Stomach (tissue), 4 donors: ENCODE measurements around the gene MOB3B.

Experiments used
- POLR2A ChIP-seq, 4 donors: fragments of 450-650 bp; IDR thresholded peaks; one replicate each; pipeline ENCODE4 v1.6.1; 2016; ENCODE audit warnings: antibody characterized with exemption in 4 of 4, control low read depth in 2 of 4, mild to moderate bottlenecking in 1 of 4, moderate library complexity in 1 of 4
- TF ChIP-seq, protein P1 (sequence below), 7 experiments: fragments of 450-650 bp in 4 of 7; fragments of 200-600 bp in 3 of 7; sonication (generic) in 3 of 7; IDR thresholded peaks; one replicate each; pipeline ENCODE4 v1.5.1; 2016 to 2019; ENCODE audit warnings: antibody characterized with exemption in 7 of 7, control low read depth in 2 of 7, mild to moderate bottlenecking in 1 of 7

- TF ChIP-seq, protein P1, sequence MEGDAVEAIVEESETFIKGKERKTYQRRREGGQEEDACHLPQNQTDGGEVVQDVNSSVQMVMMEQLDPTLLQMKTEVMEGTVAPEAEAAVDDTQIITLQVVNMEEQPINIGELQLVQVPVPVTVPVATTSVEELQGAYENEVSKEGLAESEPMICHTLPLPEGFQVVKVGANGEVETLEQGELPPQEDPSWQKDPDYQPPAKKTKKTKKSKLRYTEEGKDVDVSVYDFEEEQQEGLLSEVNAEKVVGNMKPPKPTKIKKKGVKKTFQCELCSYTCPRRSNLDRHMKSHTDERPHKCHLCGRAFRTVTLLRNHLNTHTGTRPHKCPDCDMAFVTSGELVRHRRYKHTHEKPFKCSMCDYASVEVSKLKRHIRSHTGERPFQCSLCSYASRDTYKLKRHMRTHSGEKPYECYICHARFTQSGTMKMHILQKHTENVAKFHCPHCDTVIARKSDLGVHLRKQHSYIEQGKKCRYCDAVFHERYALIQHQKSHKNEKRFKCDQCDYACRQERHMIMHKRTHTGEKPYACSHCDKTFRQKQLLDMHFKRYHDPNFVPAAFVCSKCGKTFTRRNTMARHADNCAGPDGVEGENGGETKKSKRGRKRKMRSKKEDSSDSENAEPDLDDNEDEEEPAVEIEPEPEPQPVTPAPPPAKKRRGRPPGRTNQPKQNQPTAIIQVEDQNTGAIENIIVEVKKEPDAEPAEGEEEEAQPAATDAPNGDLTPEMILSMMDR (IDR thresholded peaks at IDR 0.05): no peak
- no peak for TF ChIP-seq POLR2A (IDR thresholded peaks at IDR 0.05)
Measured at GRCh38 chr9:27382308-27382707, 147.3 kb downstream of the MOB3B start.
